Aorta (tissue), 5 donors: ENCODE data around the gene CHRDL1. TPM values are rescaled to one million over a fixed set of nuclear protein-coding genes. Genes with fewer than 3 reads are reported as not detected.

Experiments used
- ATAC-seq: fragments of 200-7000 bp; cut with Tn5 transposase; one replicate; pipeline ENCODE4 v1.9.1; 2022; ENCODE audit warnings: moderate library complexity; ENCODE audit not compliant: low FRiP score
- DNase-seq, 2 donors: peaks; one replicate each; pipeline ENCODE4 v3.0.0-alpha.2; 2020
- H3K27ac ChIP-seq, 2 donors: one replicate each; pipeline ENCODE4 v1.5.1; 2013; ENCODE audit warnings: low read length in 2 of 2, mild to moderate bottlenecking in 2 of 2, moderate library complexity in 2 of 2, control low read depth in 1 of 2, inconsistent platforms in 1 of 2, low read depth in 1 of 2
- H3K27me3 ChIP-seq, 2 donors: one replicate each; pipeline ENCODE4 v1.6.1; 2013; ENCODE audit warnings: control low read depth in 1 of 2, low read length in 1 of 2, mild to moderate bottlenecking in 1 of 2, moderate library complexity in 1 of 2; ENCODE audit not compliant: insufficient read depth in 2 of 2, control insufficient read depth in 1 of 2
- H3K36me3 ChIP-seq, 2 donors: one replicate each; pipeline ENCODE4 v1.6.1; 2013; ENCODE audit warnings: control low read depth in 1 of 2, low read length in 1 of 2, mild to moderate bottlenecking in 1 of 2; ENCODE audit not compliant: insufficient read depth in 2 of 2, control insufficient read depth in 1 of 2
- H3K4me1 ChIP-seq, 2 donors: one replicate each; pipeline ENCODE4 v1.6.1; 2013; ENCODE audit warnings: low read length in 2 of 2, control low read depth in 1 of 2, mild to moderate bottlenecking in 1 of 2, moderate library complexity in 1 of 2; ENCODE audit not compliant: insufficient read depth in 2 of 2, control insufficient read depth in 1 of 2
- H3K4me3 ChIP-seq, 2 donors: one replicate each; pipeline ENCODE4 v1.5.1; 2013; ENCODE audit warnings: low read length in 2 of 2, control low read depth in 1 of 2, mild to moderate bottlenecking in 1 of 2
- H3K9me3 ChIP-seq: one replicate; pipeline ENCODE4 v1.6.1; 2013; ENCODE audit warnings: mild to moderate bottlenecking, low read length; ENCODE audit not compliant: control insufficient read depth
- WGBS, 2 donors: extraction: QIAGEN DNeasy Blood & Tissue Kit; methylation state at CpG; one replicate each; pipeline ENCODE4 v1.1.7; 2013; 5-methylcytosine and 5-hydroxymethylcytosine counted together
- intact Hi-C, 2 donors: fragments of 100-400 bp; cut with DNase I; formaldehyde crosslinking; loops; one replicate each; pipeline versions ENCODE4 v1.14.2 to v1.15.0; 2022
- polyA plus RNA-seq, 2 donors: library from polyadenylated mRNA; stranded (reverse); fragments of 200-250 nt; gene quantifications; one replicate each; pipeline ENCODE4 v1.2.3, GENCODE V29; 2013
- total RNA-seq, 2 donors: library from RNA; stranded (reverse); fragmentation: NEBNext Ultra II Directional; extraction: Animal tissue kit (Norgen Biotek cat#: 25700); gene quantifications; one replicate each; pipeline ENCODE4 v1.2.1, GENCODE V29; 2021
- donor health status: healthy with polysubstance abuse.
- donor health status: Bipolar disorder and iron deficiency.
- donor health status: DM: no; HTN: no; CAD: no.
- donor health status: DM: no; HTN: no; CAD: no.
- donor health status: DM: yes; HTN: yes; CAD: no.

CHRDL1 gene
- total and polyA plus RNA-seq, 4 donors = 0.13 to 75.6 (median 38.6) TPM; not detected in 1

DNA sequence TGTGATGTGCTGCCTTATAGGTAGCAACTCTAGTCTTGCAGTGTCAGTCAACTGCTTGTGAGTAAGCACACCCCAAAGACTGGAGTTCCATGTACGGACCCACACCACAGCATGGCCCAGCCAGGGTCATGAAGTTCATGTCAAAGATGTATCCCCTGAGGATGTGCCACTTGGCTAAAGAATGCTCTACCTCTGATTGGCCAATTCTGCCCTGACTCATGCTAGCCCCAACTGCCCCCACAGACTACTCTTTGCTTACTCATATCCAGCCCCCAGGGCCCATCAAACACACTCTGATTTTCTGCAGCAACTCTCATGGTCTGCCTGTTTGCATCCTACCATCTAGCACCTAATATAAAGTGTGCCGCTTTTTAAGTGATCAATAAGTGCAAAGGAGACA lies 62.5 kb downstream of the CHRDL1 start:
- no peaks in the 10 kb centered on the region for H3K36me3 ChIP-seq
- no peak overlapping the region for H3K4me3 ChIP-seq
- H3K4me1 ChIP-seq = no peaks in the 10 kb centered on the region
- intact Hi-C loops = no loop called here
- H3K27ac ChIP-seq = no peak overlapping the region
- no peak for ATAC-seq
- WGBS, 2 donors = 62 to 63% methylated on average over 2 of the region's 2 CpGs
- DNase-seq = no peak
- H3K27me3 ChIP-seq = no peaks in the 10 kb centered on the region
- no peaks in the 10 kb centered on the region for H3K9me3 ChIP-seq

DNA sequence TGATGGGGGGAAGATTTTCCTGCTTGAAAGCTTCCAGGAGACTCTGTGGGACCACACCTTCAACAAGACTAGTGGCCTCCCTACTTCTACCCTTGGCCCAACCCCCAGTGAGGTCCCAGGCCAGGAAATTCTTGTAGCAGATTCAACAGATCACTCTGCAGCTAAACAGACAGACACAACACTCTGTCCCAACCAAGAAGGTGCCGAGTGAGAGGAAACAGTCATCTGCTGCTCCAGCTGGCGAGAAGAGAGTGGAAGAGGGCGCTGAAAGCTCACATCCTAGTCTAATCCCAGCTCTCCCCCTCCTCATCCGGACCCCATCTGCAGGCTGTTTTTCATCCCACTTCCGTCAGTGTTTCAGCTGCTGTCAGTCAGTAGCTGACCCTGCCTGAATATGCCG lies 63.4 kb downstream of the CHRDL1 start:
- intact Hi-C loops = no loop called here
- no peak for DNase-seq
- 20 to 24% methylated on average over 6 of the region's 6 CpGs for WGBS, 2 donors
- Histone ChIP-seq H3K4me1 (no peaks in the 10 kb centered on the region), H3K9me3 (no peaks in the 10 kb centered on the region), H3K27me3 (no peaks in the 10 kb centered on the region), H3K36me3 (no peaks in the 10 kb centered on the region), H3K4me3 (no peak overlapping the region), H3K27ac (no peak overlapping the region)
- no peak for ATAC-seq

DNA sequence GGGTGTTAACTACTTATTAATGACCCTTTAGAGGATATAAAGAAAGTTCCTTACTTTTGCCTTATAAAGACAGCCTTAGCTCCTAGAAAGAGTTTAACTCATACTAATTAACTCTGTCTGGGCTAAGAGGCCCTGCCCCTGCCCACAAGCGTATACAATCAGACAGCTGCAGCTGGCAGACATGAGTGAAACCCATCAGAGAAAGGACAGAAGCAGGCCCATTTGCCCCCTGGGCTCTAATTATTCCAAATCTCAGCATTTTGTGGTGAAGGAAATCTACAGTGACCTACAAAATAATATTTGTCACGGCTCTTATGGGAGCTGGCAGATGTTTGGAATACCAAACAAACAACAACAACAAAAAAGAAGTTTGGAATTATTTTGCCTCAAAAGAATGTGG lies 71.8 kb downstream of the CHRDL1 start:
- WGBS, 2 donors = 70 to 71% methylated on average over 2 of the region's 2 CpGs
- H3K27me3 ChIP-seq = no peaks in the 10 kb centered on the region
- H3K4me1 ChIP-seq = no peaks in the 10 kb centered on the region
- ATAC-seq = no peak
- H3K4me3 ChIP-seq = no peak overlapping the region
- intact Hi-C loops = no loop called here
- no peak for DNase-seq
- no peaks in the 10 kb centered on the region for H3K9me3 ChIP-seq
- H3K36me3 ChIP-seq = no peaks in the 10 kb centered on the region
- no peak overlapping the region for H3K27ac ChIP-seq

DNA sequence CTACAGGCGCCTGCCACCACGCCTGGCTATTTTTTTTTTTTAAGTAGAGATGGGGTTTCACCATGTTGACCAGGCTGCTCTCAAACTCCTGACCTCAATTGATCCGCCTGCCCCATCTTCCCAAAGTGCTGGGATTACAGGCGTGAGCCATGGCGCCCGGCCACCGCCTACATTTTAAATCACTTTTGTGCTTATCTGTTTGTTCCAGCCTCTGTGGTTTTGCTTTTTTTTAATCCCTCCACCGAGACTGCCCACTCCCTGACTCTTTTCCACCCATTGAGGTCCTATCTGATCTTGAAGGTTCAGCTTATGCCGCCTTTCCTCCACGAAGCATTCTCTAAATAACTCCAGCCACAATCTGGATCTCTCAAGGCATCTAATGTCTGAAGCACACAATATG lies 73.5 kb downstream of the CHRDL1 start:
- Histone ChIP-seq H3K36me3 (no peaks in the 10 kb centered on the region), H3K9me3 (no peaks in the 10 kb centered on the region), H3K27me3 (no peaks in the 10 kb centered on the region), H3K27ac (no peak overlapping the region), H3K4me1 (no peaks in the 10 kb centered on the region), H3K4me3 (no peak overlapping the region)
- DNase-seq (no peak), ATAC-seq (no peak)
- intact Hi-C loops = no loop called here
- WGBS, 2 donors = 82 to 90% methylated on average over 10 of the region's 10 CpGs

DNA sequence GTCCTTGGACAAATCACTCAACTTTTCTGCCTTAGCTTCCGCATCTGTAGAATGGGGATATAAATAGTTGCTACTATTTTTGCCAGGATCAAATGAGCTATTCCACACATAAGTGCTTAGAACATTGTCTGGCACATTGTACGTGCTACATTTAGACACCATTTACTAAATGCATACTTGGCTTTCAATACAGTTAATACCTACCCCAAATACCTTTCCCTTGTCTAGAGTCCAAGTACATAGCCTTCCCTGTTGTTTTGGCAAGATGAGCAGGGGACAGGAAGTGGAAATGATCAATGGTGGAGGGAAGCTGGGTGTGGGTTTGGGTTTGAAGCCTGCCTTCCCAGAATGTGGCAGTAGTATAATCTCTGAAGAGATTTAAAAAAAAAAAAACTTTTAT lies 82.0 kb downstream of the CHRDL1 start:
- H3K9me3 ChIP-seq = no peaks in the 10 kb centered on the region
- intact Hi-C loops = no loop called here
- H3K36me3 ChIP-seq = no peaks in the 10 kb centered on the region
- ATAC-seq (no peak), DNase-seq (no peak)
- 51 to 62% methylated on average over 2 of the region's 2 CpGs for WGBS, 2 donors
- H3K4me1 ChIP-seq = no peaks in the 10 kb centered on the region
- no peak overlapping the region for H3K4me3 ChIP-seq
- no peaks in the 10 kb centered on the region for H3K27me3 ChIP-seq
- H3K27ac ChIP-seq = no peak overlapping the region

DNA sequence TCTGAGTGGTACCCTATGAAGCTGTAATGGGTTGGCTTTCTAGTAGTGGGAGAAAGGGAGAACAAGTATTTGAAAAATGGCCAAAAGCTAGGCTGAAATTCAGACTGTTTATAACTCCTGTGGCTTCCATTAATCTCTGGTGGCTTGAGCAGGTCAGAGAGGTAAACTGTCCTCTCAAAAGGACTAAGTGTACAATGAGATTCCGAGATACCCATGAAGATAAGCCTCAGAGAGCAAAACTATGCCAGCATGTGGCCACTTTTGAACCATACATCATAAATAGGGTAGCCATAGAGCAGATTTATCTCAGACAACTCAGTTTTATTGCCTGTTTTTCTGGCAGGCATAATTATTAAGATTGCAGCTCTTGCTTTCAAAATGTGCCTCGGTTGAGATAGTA lies 89.2 kb downstream of the CHRDL1 start:
- DNase-seq = no peak
- WGBS, 2 donors = 44 to 47% methylated on average over 2 of the region's 2 CpGs

DNA sequence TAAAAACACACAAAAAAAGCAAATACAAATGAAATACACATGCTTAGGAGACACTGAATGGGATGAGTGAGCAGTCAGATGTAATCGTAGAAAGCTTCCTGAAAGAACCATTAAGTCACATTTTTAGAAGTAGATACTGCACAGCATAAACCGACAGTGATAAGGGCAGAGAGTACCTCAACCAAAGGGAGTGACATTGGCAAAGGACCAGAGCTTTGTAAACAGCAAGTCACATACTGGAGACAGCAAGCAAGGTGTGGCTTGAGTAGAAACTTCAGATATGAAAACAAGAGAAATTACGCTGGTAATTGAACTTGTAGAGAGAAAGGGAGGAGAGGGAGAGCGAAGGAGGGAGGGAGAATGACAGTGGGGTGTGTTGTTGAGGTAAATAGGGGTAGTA lies 92.0 kb downstream of the CHRDL1 start:
- 72% methylated on average over 4 of the region's 4 CpGs for WGBS, 2 donors
- no peaks in the 10 kb centered on the region for H3K27me3 ChIP-seq

More for the DNA sequence above, 89.2 kb downstream of the CHRDL1 start:
- Histone ChIP-seq H3K4me3 (no peak overlapping the region), H3K36me3 (no peaks in the 10 kb centered on the region), H3K9me3 (no peaks in the 10 kb centered on the region), H3K4me1 (no peaks in the 10 kb centered on the region), H3K27me3 (no peaks in the 10 kb centered on the region), H3K27ac (no peak overlapping the region)
- ATAC-seq = no peak
- intact Hi-C loops = no loop called here

DNA sequence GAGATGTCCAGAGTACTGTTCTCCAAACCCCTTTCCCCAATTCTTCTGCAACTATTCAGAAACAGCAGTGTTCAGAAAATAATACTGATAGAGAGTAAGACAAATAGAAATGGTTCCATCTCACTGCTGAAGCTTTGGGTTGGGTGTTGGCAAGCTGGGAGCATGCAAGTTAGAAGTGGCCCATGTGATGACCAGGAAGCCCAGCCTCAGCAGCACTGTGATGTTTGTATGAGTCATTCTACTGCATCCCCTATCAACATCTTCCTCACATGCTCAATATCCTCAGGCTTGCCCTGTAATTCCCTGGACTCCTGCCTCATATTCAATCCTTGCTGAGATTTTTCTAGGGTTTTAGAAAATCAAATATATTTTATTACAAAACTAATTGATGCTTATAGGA lies 96.5 kb downstream of the CHRDL1 start:
- no peaks in the 10 kb centered on the region for H3K27me3 ChIP-seq
- no peak for DNase-seq
- intact Hi-C loops = no loop called here
- no peaks in the 10 kb centered on the region for H3K9me3 ChIP-seq
- no peaks in the 10 kb centered on the region for H3K36me3 ChIP-seq
- H3K4me3 ChIP-seq = no peak overlapping the region
- no peak for ATAC-seq
- no peaks in the 10 kb centered on the region for H3K4me1 ChIP-seq
- H3K27ac ChIP-seq = no peak overlapping the region

More for the DNA sequence above, 92.0 kb downstream of the CHRDL1 start:
- Histone ChIP-seq H3K4me3 (no peak overlapping the region), H3K27ac (no peak overlapping the region), H3K9me3 (no peaks in the 10 kb centered on the region), H3K36me3 (no peaks in the 10 kb centered on the region), H3K4me1 (no peaks in the 10 kb centered on the region)
- no peak for ATAC-seq
- intact Hi-C loops = no loop called here
- DNase-seq = no peak

DNA sequence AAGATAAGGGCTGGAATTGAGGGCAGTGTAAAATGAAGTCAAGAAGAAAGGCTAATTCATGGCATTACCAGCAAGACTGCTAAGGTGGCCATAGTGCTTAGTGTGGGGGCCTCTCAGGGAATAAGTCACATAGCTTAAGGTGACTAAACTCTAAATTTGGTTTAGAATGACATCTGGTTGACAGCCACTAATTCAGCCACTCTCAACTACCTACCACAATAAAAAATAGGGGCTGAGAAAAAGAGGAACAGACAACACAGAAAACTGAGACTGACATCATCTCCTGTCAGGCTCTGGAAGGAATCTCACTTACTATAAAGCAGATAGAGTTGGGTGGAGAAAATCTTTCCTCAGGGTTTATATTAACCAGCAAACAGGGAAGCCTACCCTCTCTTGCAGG lies 96.9 kb downstream of the CHRDL1 start:
- intact Hi-C loops = no loop called here
- H3K27me3 ChIP-seq = no peaks in the 10 kb centered on the region
- DNase-seq (no peak), ATAC-seq (no peak)
- H3K36me3 ChIP-seq = no peaks in the 10 kb centered on the region
- no peak overlapping the region for H3K27ac ChIP-seq
- no peak overlapping the region for H3K4me3 ChIP-seq
- no peaks in the 10 kb centered on the region for H3K9me3 ChIP-seq
- H3K4me1 ChIP-seq = no peaks in the 10 kb centered on the region
